Gastrocnemius medialis (tissue), 4 donors: ENCODE data around the gene NAALAD2.

Experiments
- CTCF ChIP-seq, 5 experiments: fragments of 450-650 bp in 3 of 5; fragments of 200-600 bp in 2 of 5; sonication (generic) in 2 of 5; IDR thresholded peaks in 4 of 5; conservative IDR thresholded peaks in 1 of 5; 1 replicate in 4 of 5; 2 replicates in 1 of 5; pipeline ENCODE4 v1.5.1; 2016 to 2019; ENCODE audit warnings: antibody characterized with exemption in 5 of 5, mild to moderate bottlenecking in 3 of 5, moderate library complexity in 3 of 5
- POLR2A ChIP-seq, 2 donors: fragments of 450-650 bp; IDR thresholded peaks; one replicate each; pipeline ENCODE4 v1.6.1; 2017; ENCODE audit warnings: antibody characterized with exemption in 2 of 2, mild to moderate bottlenecking in 2 of 2, moderate library complexity in 2 of 2

- no peak for TF ChIP-seq CTCF (IDR thresholded peaks at IDR 0.05 in 4 of 5, conservative IDR thresholded peaks at IDR 0.05 in 1 of 5)
- no peak for TF ChIP-seq POLR2A (IDR thresholded peaks at IDR 0.05)
These were observed 93.6 kb downstream of the NAALAD2 start for GRCh38 chr11:90228056-90228455.
